GM21367 (cell line): ENCODE data around the gene SEPTIN5.
"Not testable (repeated sequence)": the region's sequence is repeated elsewhere in the genome, so short reads cannot be mapped to it uniquely, and the experiment has no call there.

Experiments used
- ATAC-seq: cut with Tn5 transposase; IDR thresholded peaks from one replicate; pipeline ENCODE4 v1.9.1; 2021; ENCODE audit not compliant: unreplicated experiment

Gene SEPTIN5

DNA sequence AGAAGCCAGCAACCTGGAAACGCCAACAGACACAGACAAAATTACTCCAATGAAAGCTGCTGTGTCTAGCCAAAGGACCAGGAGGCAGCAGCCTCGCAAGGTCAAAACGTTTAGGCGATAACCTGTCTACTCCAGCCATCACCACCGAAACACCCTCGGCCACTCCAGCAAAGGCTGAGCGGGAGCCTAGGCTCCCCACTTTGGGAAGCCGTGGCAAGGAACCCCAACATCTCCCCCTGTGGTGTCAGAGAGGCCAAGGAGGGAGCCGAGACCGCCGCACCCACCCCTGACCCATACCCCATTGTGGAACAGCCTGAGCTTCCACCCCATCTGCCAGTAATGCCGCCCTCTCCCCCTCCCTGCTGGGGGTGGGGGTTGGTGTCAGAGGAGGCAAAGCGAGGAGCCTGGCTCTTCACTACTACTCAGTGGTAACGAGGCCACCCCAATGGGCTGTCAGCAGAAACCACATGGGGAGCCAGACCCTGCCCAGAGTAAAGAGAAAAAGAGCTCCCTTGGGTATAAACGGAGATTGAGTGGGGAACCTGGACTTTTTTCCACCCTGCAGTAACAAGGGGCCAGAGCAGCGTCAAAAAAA is 33.9 kb upstream of the SEPTIN5 start:
- ATAC-seq, result no peak

GRCh38 chr22:19680911-19681862 is 33.1 kb upstream of the SEPTIN5 start:
- no peak for ATAC-seq

DNA sequence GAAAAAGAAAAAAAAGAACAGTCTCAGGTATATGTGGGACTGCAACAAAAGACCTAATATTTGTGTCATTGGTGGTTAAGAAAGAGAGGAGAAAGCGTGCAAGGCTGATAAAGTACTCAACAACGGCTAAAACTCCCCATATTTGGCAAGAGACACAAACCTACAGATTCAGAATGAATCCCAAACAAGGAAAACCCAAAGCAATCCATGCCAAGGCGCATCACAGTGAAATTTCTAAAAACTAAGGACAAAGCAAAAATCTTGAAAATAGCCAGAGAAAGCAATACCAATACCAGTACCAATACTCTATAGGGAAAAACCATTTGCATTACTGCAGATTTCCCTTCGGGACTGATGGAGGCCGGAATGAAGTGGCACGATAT is 32.4 kb upstream of the SEPTIN5 start:
- ATAC-seq, result no peak

DNA sequence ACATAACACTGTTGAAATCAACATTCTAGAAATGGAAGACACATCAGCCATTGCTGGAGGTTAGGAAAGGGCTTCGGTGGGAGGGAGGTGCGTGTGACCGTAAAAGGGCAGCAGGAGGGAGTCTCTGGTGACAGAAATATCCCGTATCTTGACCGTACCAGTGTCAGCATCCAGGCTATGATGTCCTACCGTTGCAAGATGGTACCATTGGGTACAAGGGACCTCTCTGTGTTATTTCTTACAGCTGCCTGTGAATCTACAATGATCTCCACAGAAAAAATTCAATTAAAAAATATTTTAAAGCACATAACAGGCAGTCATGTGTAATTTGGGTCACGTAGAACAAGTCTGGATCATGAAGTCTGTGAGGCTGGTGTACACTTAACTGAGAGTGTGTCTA is 27.4 kb upstream of the SEPTIN5 start:
- ATAC-seq, result no peak

- ATAC-seq, result no peak
These were observed 26.6 kb upstream of the SEPTIN5 start for GRCh38 chr22:19687561-19688300.

- ATAC-seq, result no peak
These were observed 25.7 kb upstream of the SEPTIN5 start for GRCh38 chr22:19688301-19689290.

DNA sequence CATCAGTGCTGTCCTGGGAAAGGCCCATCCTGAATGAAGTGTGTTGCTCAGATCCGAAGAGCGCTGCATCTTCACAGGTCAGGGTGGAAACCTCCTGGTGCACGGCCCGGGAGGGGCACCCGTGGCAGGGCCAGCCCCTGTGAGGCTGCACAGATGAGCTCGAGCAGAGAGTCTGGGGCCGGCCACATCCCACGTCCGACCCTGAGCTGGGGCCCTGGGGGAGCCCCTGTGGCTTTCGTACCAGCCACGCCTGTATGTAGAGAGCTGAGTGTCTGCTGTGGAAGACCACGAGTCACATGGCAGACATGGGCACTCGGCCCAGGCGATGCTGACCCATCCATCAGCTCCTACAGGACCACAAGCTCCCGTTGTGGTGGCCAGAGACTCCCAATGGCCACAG is 24.9 kb upstream of the SEPTIN5 start:
- ATAC-seq, result no peak

- no peak for ATAC-seq
These were observed 23.1 kb upstream of the SEPTIN5 start for GRCh38 chr22:19691007-19691720.

DNA sequence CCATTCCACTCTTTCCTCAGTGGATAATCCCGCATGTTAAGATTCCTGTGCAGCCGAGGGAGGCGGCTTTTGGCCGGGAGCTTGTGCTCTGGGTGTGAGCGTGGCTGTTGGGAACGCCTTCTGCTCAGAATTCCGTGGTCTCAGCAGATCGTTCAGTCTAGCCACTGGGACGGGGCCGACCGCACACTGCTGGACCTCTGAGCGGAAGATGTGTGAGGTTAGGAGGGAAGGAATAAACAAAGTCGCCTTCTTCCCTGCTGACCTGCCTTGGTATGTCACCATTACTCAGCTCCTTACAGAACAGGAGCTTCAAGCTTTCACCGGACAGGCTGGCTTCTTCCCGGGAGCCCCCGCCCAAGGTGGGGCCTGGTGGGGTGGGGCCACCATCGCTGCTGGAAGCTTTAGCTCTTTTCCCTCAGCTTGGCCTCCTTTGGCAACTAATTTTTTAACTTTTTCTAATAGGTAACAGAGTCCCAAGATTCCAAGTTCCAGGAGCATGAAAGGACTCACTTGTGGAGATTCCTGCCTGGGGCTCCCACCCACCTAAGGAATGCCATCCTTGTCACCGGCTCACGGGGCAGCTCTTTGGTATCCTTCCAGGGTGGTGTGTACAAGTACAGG is 22.5 kb upstream of the SEPTIN5 start:
- ATAC-seq, result no peak

DNA sequence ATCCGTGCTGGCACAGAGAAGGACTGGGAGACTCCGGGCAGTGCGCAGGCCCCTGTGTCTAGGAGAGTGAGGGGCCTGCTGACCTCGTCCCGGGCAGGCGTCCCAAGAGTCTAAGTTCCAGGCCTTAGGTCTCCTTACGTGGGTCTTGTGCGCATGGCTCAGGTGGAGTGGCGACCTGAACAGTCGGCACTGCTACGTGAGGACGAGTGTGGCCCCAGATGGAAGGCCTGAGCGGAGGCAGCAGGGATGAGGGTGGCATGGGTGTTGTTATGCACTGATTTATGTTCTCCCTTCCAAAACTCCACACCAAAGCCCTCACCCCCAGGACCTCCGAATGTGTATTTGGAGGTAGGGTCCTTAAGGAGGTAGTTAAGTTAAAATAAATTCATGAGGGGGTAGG is 20.7 kb upstream of the SEPTIN5 start:
- no peak for ATAC-seq

GRCh38 chr22:19693981-19694670 is 20.2 kb upstream of the SEPTIN5 start:
- no peak for ATAC-seq

GRCh38 chr22:19694696-19695095 is 19.6 kb upstream of the SEPTIN5 start:
- ATAC-seq, result no peak

GRCh38 chr22:19696504-19697276 is 17.6 kb upstream of the SEPTIN5 start:
- ATAC-seq, result no peak

- ATAC-seq, result not testable (repeated sequence)
These were observed 16.4 kb upstream of the SEPTIN5 start for GRCh38 chr22:19697871-19698270.

DNA sequence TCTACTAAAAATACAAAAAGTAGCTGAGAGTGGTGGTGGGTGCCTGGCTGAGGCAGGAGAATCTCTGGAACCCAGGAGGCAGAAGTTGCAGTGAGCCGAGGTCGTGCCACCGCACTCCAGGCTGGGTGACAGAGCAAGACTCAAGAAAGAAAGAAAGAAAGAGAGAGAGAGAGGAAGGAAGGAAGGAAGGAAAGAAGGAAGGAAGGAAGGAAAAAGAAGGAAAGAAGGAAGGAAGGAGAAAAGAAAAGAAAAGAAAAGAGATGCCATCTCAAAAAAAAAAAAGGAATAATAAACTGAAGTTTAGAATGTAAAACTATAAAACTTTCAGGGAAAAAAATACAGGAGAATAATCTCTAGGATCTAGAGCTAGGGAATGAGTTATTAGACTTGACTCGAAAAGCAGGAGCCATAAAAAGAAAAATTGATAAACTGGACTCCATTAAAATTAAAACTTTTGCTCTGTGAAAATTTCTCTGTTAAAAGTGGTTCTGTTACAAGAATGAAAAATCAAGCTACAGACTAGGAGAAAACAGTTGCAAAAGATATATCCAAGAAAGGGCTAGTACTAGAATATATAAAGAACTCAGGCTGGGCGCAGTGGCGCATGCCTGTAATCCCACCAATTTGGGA is 13.4 kb upstream of the SEPTIN5 start:
- ATAC-seq, result no peak

GRCh38 chr22:19701420-19702145 is 12.7 kb upstream of the SEPTIN5 start:
- no peak for ATAC-seq

GRCh38 chr22:19703869-19704268 is 10.4 kb upstream of the SEPTIN5 start:
- no peak for ATAC-seq
